Left lung (tissue), 10 donors: ENCODE measurements around the gene CFAP97D2. TPM values are rescaled to one million over a fixed set of nuclear protein-coding genes. Genes with fewer than 3 reads are reported as not detected.

Source experiments
- ATAC-seq: fragments of 200-7000 bp; cut with Tn5 transposase; one replicate; pipeline ENCODE4 v1.9.1; 2020; ENCODE audit warnings: moderate library complexity
- DNase-seq, 4 donors: peaks; one replicate each; pipeline ENCODE4 v3.0.0-alpha.2; 2013 to 2020
- H3K27ac ChIP-seq, 2 donors: fragments of 200-600 bp; sonication (generic) in 1 of 2; one replicate each; pipeline versions ENCODE4 v1.5.0 to v1.8.0; 2020 to 2021
- H3K27me3 ChIP-seq, 2 donors: fragments of 200-600 bp; sonication (generic) in 1 of 2; one replicate each; pipeline versions ENCODE4 v1.5.0 to v1.8.0; 2020 to 2021
- H3K36me3 ChIP-seq, 2 donors: fragments of 200-600 bp; sonication (generic) in 1 of 2; one replicate each; pipeline versions ENCODE4 v1.5.0 to v1.8.0; 2020 to 2021
- H3K4me1 ChIP-seq, 2 donors: fragments of 200-600 bp; one replicate each; pipeline ENCODE4 v1.8.0; 2021
- H3K4me3 ChIP-seq, 2 donors: fragments of 200-600 bp; sonication (generic) in 1 of 2; one replicate each; pipeline versions ENCODE4 v1.5.0 to v1.8.0; 2020 to 2021; ENCODE audit warnings: mild to moderate bottlenecking in 1 of 2
- H3K9me3 ChIP-seq, 2 donors: fragments of 200-600 bp; sonication (generic) in 1 of 2; one replicate each; pipeline versions ENCODE4 v1.5.0 to v1.8.0; 2020 to 2021
- CTCF ChIP-seq, 2 donors: fragments of 200-600 bp; sonication (generic) in 1 of 2; IDR thresholded peaks; one replicate each; pipeline versions ENCODE4 v1.5.0 to v1.8.0; 2021; ENCODE audit warnings: antibody characterized with exemption in 2 of 2
- intact Hi-C, 2 donors: fragments of 100-400 bp; cut with DNase I; formaldehyde crosslinking; loops; one replicate each; pipeline versions ENCODE4 v1.11.2 to v1.14.2; 2022
- polyA plus RNA-seq, 6 donors: library from polyadenylated mRNA; unstranded; fragments of 120-200 nt; gene quantifications; one replicate each; pipeline ENCODE4 v1.2.1, GENCODE V29; 2013; ENCODE audit not compliant: insufficient read length in 6 of 6
- total RNA-seq, 2 donors: library from RNA; stranded (reverse); fragmentation: NEBNext Ultra II Directional; extraction: Animal tissue kit (Norgen Biotek cat#: 25700); gene quantifications; one replicate each; pipeline ENCODE4 v1.2.1, GENCODE V29; 2021
- donor health status: DM: no; HTN: yes; CAD: no.
- donor health status: DM: no; HTN: no; CAD: no.

Gene CFAP97D2
- total and polyA plus RNA-seq, 8 donors, result 0.23 to 2.1 (median 1.0) TPM; not detected in 1

GRCh38 chr13:114213980-114214379 is 34.9 kb downstream of the CFAP97D2 start:
- Histone ChIP-seq H3K4me1 (no peaks in the 10 kb centered on the region), H3K9me3 (no peaks in the 10 kb centered on the region), H3K4me3 (no peak overlapping the region), H3K27ac (no peak overlapping the region), H3K36me3 (no peaks in the 10 kb centered on the region), H3K27me3 (peaks cover 5 to 37% of the 10 kb centered on the region in 2 donors)
- no peak for ATAC-seq
- TF ChIP-seq CTCF (IDR thresholded peaks at IDR 0.05), result no peak
- intact Hi-C loops, result no loop called here
- no peak for DNase-seq

GRCh38 chr13:114219392-114219791 is 40.3 kb downstream of the CFAP97D2 start:
- DNase-seq (no peak), ATAC-seq (no peak)
- Histone ChIP-seq H3K4me3 (no peak overlapping the region), H3K27me3 (peaks cover 0 to 7% of the 10 kb centered on the region in 2 donors), H3K4me1 (no peaks in the 10 kb centered on the region), H3K36me3 (no peaks in the 10 kb centered on the region), H3K27ac (no peak overlapping the region), H3K9me3 (no peaks in the 10 kb centered on the region)
- TF ChIP-seq CTCF (IDR thresholded peaks at IDR 0.05), result no peak
- intact Hi-C loops, result no loop called here

- no peak overlapping the region for H3K4me3 ChIP-seq
- no peak for TF ChIP-seq CTCF (IDR thresholded peaks at IDR 0.05)
- no peaks in the 10 kb centered on the region for H3K9me3 ChIP-seq
- DNase-seq (peak in 1 of 4 donors; percentile 39), ATAC-seq (peak; percentile 68)
- peaks cover 0 to 5% of the 10 kb centered on the region in 2 donors for H3K4me1 ChIP-seq
- H3K27me3 ChIP-seq, result peaks cover 0 to 3% of the 10 kb centered on the region in 2 donors
- H3K36me3 ChIP-seq, result no peaks in the 10 kb centered on the region
- H3K27ac ChIP-seq, result peak overlapping the region in 1 of 2 donors; percentile 53
- intact Hi-C loops, result no loop called here
Observed at GRCh38 chr13:114222461-114222968, 43.5 kb downstream of the CFAP97D2 start.

- Histone ChIP-seq H3K4me3 (no peak overlapping the region), H3K4me1 (peaks cover 0 to 7% of the 10 kb centered on the region in 2 donors), H3K27me3 (peaks cover 3 to 17% of the 10 kb centered on the region in 2 donors), H3K27ac (no peak overlapping the region), H3K9me3 (no peaks in the 10 kb centered on the region), H3K36me3 (no peaks in the 10 kb centered on the region)
- intact Hi-C loops, result no loop called here
- TF ChIP-seq CTCF (IDR thresholded peaks at IDR 0.05), result no peak
- ATAC-seq (no peak), DNase-seq (no peak)
Observed at GRCh38 chr13:114224201-114224600, 45.1 kb downstream of the CFAP97D2 start.

GRCh38 chr13:114225610-114226009 is 46.6 kb downstream of the CFAP97D2 start:
- Histone ChIP-seq H3K4me1 (peaks cover 0 to 12% of the 10 kb centered on the region in 2 donors), H3K9me3 (no peaks in the 10 kb centered on the region), H3K4me3 (no peak overlapping the region), H3K36me3 (no peaks in the 10 kb centered on the region), H3K27me3 (peaks cover 3 to 32% of the 10 kb centered on the region in 2 donors), H3K27ac (no peak overlapping the region)
- no peak for DNase-seq
- intact Hi-C loops, result loop anchor here in 1 of 2 donors (5.0 kb wide), 1 partner anchor 273 kb away; no protein-coding TSS in a partner anchor
- no peak for TF ChIP-seq CTCF (IDR thresholded peaks at IDR 0.05)
- no peak for ATAC-seq
